GM19452 (cell line): Measurements from ENCODE around the gene CAVIN1.
"Not testable (repeated sequence)": the region's sequence is repeated elsewhere in the genome, so short reads cannot be mapped to it uniquely, and the experiment has no call there.

Experiments used
- ATAC-seq: cut with Tn5 transposase; IDR thresholded peaks from one replicate; pipeline ENCODE4 v1.9.1; 2021; ENCODE audit not compliant: unreplicated experiment

Gene CAVIN1

DNA sequence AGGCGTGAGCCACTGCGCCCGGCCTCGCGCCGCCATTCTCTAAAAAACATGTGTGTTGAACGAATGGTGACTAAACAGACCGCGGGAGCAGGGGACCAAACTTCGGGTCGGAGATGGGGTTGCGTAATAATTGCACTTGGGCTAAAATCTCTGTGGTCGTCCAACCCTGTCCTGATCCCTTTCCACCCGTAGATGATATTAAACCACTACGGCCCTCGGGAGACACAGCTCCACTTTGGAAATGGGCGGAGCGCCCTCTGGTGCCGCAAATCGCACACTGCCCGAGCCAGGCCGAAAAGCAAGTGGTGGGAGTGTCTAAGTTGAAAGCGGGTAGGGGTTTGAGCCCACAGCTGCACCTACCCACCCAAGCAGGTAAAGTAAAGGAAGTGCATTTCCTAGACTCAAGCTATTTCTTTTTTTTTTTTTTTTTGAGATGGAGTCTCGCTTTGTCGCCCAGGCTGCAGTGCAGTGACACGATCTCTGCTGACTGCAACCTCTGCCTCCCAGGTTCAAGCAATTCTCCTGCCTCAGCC, 17.0 kb downstream of the CAVIN1 start:
- no peak for ATAC-seq

GRCh38 chr17:42405076-42405475, 18.0 kb downstream of the CAVIN1 start:
- no peak for ATAC-seq

DNA sequence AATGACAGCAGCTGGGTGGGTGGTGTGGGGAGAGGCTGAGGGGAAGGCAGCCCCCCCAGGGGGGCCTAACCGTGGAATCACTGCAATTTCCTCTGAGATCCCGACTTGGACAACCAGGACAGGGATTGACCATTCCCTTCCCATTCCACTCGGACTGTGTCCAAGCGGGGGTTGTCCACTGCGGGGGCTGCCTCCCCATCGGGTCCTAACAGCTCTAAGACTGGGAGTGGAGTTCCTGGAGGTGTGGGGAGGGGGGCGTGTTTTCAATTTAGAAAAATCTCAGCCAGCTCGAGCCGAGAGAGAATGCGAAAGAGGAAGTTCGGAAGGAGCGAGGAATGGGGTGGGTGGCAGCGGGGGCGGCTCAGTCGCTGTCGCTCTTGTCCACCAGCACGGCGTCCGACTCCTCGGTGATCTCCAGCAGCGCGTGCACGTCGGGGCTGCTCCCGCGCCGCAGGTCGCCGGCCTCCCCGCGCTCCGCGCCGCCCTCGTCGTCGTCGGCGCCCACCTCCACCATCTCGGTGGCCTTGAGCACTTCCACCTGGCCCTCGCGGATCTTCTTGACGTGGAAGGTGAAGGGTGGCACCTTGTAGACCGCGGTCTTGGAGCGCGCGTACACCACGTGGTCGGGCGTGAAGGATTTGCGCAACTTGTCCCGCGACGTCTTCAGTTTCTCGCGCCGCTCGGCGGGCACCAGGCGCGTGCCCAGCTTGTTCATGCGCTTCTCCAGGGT, 18.6 kb downstream of the CAVIN1 start:
- ATAC-seq, result no peak

DNA sequence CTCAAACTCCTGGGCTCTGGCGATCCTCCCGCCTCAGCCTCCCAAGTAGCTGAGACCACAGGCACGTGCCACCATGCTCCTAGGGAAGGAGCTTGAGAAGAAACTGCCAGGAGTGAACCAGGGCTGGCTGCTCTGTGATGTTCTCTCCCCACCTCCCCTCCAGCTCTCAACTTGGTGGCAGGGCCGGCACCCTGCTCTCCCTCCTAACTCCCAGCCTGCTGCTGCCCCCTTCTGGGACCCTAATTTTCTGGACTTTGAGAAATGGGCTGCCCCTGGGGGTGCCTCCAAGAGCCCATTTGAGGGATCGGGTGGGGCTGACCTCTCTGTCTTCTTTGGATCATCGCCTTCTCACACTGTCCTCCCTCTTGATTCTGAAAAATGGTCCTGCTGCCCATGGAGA, 19.9 kb downstream of the CAVIN1 start:
- ATAC-seq, result no peak

DNA sequence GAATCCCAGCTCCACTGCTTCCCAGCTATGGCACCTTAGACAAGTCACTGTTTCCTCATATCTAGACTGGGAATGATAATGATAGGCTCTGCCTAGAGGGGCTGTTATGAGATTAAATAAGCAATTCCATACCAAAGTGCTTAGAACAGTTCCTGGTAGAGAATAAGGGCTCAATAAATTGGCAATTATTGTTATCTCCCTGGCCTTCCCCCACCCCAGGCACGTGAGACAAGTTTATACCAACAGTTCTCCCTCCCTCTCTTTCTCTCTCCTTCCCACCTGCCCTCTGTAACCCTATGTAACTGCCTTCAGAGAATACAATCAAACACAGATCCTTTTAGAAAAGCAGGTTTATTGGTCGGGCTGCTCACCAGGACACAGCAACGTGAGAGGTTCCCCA, 20.9 kb downstream of the CAVIN1 start:
- no peak for ATAC-seq

- ATAC-seq, result not testable (repeated sequence)
These were observed 22.1 kb downstream of the CAVIN1 start for GRCh38 chr17:42400844-42401375.

- ATAC-seq, result no peak
These were observed 22.9 kb downstream of the CAVIN1 start for GRCh38 chr17:42399948-42400843.

DNA sequence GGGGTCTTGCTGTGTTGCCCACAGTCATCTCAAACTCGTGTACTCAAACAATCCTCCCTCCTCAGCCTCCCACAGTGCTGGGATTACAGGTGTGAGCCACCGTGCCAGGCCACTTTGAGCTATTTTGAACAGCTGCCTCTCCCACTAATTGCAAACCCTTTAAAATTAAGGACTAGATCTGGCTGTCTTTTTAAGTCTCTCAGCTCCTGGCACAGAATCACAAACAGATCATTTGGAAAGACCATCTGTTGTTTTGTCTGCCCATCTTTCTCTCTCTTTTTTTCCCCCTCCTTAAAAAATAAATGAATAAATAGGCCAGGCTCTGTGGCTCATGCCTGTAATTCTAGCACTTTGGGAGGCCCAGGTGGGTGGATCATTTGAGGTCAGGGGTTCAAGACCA, 23.9 kb downstream of the CAVIN1 start:
- no peak for ATAC-seq

DNA sequence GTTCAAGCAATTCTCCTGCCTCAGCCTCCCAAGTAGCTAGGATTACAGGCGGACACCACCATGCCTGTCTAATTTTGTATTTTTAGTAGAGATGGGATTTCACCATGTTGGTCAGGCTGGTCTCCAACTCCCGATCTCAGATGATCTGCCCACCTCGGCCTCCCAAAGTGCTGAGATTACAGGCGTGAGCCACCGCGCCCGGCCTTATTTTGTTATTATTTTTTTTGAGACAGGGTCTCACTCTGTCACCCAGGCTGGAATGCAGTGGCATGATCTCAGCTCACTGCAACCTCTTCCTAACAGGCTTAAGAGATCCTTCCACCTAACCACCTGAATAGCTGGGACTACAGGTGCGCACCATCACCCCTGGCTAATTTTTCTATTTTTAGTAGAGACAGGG, 27.5 kb downstream of the CAVIN1 start:
- not testable (repeated sequence) for ATAC-seq

GRCh38 chr17:42394838-42395237, 28.2 kb downstream of the CAVIN1 start:
- no peak for ATAC-seq

GRCh38 chr17:42392692-42393415, 30.2 kb downstream of the CAVIN1 start:
- no peak for ATAC-seq

GRCh38 chr17:42391439-42391838, 31.6 kb downstream of the CAVIN1 start:
- ATAC-seq, result not testable (repeated sequence)

GRCh38 chr17:42389899-42390298, 33.2 kb downstream of the CAVIN1 start:
- ATAC-seq, result no peak

DNA sequence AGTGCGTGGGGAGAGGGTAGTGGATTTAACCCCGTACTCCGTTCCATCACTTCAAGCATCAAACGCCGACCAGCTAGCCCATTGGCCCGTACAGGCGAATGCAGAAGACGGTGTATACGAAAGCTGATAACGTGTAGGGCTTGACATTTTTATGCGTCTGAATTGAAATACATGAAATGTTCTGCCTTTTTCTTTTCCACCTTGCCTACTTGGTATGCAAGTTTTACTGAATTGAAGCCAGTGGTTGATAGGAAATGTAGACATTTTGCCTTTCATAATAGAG, 34.0 kb downstream of the CAVIN1 start:
- ATAC-seq, result no peak

DNA sequence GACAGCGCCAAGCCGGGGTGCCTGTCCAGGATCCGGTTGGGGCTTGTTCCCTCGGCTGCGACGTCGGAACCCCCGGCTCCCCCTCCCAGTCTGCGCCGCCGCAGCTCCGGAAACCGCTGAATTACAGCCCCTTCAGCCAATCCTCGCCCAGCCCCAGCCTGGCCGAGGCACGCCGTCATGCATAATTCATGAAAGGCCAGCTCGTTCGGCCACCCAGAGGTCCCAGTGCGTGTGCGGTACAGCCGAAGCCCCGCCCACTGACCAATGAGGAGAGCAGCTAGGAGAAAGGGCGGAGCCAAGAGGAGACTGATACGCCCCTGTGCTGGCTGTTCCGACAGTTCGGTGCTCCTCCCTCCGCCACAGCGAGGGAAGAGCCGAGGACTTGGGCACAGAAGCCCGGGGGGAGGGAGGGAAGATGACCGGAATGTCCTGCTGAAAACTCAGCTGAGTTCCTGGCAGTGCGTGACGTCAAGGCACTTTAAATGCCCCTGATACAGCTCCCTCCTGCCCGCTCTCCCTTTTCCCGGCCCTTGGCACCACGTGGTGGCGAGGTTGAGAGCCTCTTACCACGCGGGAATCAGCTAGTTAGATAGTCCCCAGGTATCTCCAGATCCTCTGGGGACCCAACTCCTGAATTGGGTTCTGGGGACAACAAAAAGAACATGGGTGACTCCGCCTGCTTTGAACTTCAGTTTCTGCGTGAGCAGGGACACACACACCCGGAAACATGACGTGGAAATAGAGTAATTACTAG, 34.5 kb downstream of the CAVIN1 start, which contains the start of gene STAT3:
Gene STAT3, minus strand, starts transcription at position 62 of the 754 bp plus-strand sequence. CDS start 39,926 bp downstream, outside the sequence.
- peak; percentile 88 for ATAC-seq

DNA sequence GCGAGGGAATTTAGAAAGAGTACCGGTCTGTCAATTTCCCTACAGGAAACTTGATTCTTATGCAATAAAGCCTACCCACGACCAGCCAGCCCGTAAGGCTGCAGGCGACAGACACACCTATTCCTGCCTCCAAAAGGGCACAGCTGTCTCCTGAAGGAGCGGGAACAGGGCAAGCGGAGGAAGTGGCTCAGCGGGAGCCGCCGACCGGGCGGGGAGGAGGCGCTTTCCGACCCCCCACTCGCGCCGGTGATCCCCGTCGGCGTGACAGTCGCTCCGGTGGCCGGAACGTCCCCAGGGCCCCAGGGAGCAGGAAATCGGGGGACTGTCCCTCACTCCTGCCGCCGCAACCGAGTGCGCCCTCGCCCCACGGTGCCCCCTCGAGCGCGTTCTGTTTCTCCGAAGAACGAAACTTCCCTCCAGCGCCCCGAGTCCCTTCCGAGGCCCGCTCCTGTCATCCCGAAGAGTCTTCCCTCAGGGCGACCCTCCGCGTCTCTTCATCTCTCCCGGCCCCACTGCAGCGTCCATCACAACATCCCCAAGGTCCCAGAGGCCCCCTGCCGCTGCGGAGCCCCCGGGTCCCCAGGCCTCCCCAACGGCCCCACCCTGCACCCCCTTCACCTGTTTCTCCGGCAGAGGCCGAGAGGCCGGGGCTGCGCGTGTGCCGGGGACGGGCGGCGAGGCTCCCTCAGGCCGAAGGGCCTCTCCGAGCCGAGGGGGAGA, 35.2 kb downstream of the CAVIN1 start:
- ATAC-seq, result no peak

DNA sequence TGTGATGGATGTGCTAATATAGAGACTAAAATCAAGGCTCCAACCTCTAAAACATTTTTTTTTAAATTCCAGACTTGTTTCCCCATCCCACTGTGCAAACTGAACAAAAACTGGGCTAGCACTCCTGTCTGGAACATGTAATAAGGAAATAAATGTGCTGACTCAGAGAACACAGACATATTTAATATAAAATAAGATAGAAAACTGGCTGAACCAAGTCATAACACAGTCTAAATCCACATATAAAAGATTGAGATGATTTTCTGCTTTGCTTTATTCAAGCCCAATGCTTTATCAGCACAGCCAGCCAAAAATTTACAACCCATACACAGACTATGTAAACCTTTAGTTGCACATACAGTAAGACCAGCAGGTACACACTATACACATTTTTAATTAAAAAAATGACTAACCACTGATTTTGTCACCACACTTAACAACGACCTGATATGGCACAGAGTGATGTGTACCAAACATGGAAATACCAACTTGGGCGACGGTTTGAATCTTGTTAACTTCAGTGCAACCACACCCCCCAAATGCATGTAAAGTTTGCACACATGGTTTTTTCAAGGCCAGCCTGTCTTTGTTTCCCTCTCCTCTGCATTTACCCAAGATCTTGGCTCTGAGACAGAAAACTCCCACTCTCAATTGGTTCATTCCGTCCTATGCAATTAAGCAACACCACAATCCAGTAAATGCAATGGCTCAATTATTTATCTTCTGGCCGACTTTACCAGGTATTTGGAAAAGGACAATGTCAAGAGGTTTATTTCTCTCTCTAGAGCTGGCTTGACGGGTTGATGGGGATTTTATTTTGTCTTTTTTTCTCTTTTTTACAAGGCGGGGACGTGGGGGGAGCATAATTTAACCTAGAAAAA, 36.0 kb downstream of the CAVIN1 start:
- ATAC-seq, result no peak

DNA sequence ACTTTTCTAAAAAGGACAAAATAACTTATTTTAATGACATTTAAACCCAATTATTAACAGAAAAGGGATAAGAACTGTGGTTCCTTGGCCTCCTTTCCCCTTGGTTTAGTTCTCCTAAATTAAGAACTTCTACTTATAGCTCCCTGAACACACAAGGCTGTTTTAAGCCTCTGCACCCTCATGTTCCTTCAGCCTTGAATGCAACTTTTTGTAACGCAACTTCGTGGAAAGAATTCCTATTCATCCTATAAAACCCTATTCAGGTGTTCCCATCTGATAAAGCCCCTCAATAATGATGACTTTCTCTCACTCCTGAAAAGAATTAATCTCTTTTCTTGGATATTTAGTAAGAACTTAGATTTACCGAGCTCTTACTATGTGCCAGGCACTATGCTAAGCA, 41.2 kb downstream of the CAVIN1 start:
- ATAC-seq, result no peak

GRCh38 chr17:42380935-42381334, 42.1 kb downstream of the CAVIN1 start:
- no peak for ATAC-seq
